Activated naive CD4-positive, alpha-beta T cell treated with anti-CD3 and anti-CD28 coated beads for 36 hours (primary cell): ENCODE results near the gene PATZ1. TPM values are rescaled to one million over a fixed set of nuclear protein-coding genes. Genes with fewer than 3 reads are reported as not detected.

Experiments
- CTCF ChIA-PET: fragments of 350-600 bp; sonication (Branson Sonifier 250); formaldehyde crosslinking; loops from one replicate; lab custom pipeline; 2021; ENCODE audit warnings: antibody characterized with exemption; lab: Charles Lee
- DNase-seq: peaks from one replicate; pipeline ENCODE4 v3.0.0-alpha.2; 2020
- H3K27ac Mint-ChIP-seq: one replicate; pipeline ENCODE4 v1.8.0; 2021; ENCODE audit warnings: mild to moderate bottlenecking, mixed read lengths
- H3K27me3 Mint-ChIP-seq: one replicate; pipeline ENCODE4 v1.8.0; 2021; ENCODE audit warnings: low read depth, mixed read lengths
- H3K36me3 Mint-ChIP-seq: one replicate; pipeline ENCODE4 v1.8.0; 2021; ENCODE audit warnings: low read depth, mixed read lengths
- H3K4me1 Mint-ChIP-seq: one replicate; pipeline ENCODE4 v1.8.0; 2021; ENCODE audit warnings: low read depth, mixed read lengths
- H3K4me3 Mint-ChIP-seq: one replicate; pipeline ENCODE4 v1.8.0; 2021; ENCODE audit warnings: mild to moderate bottlenecking, moderate library complexity, mixed read lengths
- H3K9me3 Mint-ChIP-seq: one replicate; pipeline ENCODE4 v1.8.0; 2021; ENCODE audit warnings: mixed read lengths
- intact Hi-C: fragments of 100-400 bp; cut with micrococcal nuclease; formaldehyde crosslinking; loops from one replicate; pipeline ENCODE4 v1.15.1; 2023
- total RNA-seq, 2 experiments: library from RNA; stranded (reverse); gene quantifications; one replicate each; pipeline ENCODE4 v1.2.3, GENCODE V29; 2021

The PATZ1 gene
- total RNA-seq, 2 experiments from 2014 or later, result 18.5 to 19.4 TPM

- no peaks in the 10 kb centered on the region for H3K9me3 Mint-ChIP-seq
- peak overlapping the region; percentile 8 for H3K4me3 Mint-ChIP-seq
- DNase-seq, result peak; percentile 80
- no peaks in the 10 kb centered on the region for H3K27me3 Mint-ChIP-seq
- H3K4me1 Mint-ChIP-seq, result peaks cover 75% of the 10 kb centered on the region
- intact Hi-C loops, result loop anchor here (5.0 kb wide), 1 partner anchor 114 kb away; no protein-coding TSS in a partner anchor
- peaks cover 18% of the 10 kb centered on the region for H3K36me3 Mint-ChIP-seq
- CTCF ChIA-PET, result interaction anchor here (1.1 to 2.2 kb wide), 5 partner anchors 12 to 75 kb away, joined by 3 to 12 read pairs (median 5); partner anchors contain the start of gene LIMK2
- peak overlapping the region; percentile 100 for H3K27ac Mint-ChIP-seq
Observed at GRCh38 chr22:31286360-31287255, 59.5 kb downstream of the PATZ1 start.

- Mint-ChIP-seq H3K9me3 (no peaks in the 10 kb centered on the region), H3K27ac (peak overlapping the region; percentile 100), H3K27me3 (no peaks in the 10 kb centered on the region), H3K4me3 (no peak overlapping the region), H3K36me3 (peaks cover 28% of the 10 kb centered on the region), H3K4me1 (peaks cover 91% of the 10 kb centered on the region)
- CTCF ChIA-PET, result interaction anchor here (0.8 to 2.6 kb wide), 5 partner anchors 11 to 73 kb away, joined by 3 to 16 read pairs (median 8); partner anchors contain the start of gene LIMK2
- intact Hi-C loops, result loop anchor here (5.0 kb wide), 1 partner anchor 112 kb away; no protein-coding TSS in a partner anchor
- no peak for DNase-seq
Observed at GRCh38 chr22:31284281-31285155, 61.6 kb downstream of the PATZ1 start.

GRCh38 chr22:31282748-31283468 is 63.2 kb downstream of the PATZ1 start:
- Mint-ChIP-seq H3K9me3 (no peaks in the 10 kb centered on the region), H3K36me3 (peaks cover 36% of the 10 kb centered on the region), H3K4me3 (no peak overlapping the region), H3K27ac (peak overlapping the region; percentile 77), H3K27me3 (no peaks in the 10 kb centered on the region), H3K4me1 (peaks cover 93% of the 10 kb centered on the region)
- DNase-seq, result no peak
- CTCF ChIA-PET, result interaction anchor here (0.6 to 2.6 kb wide), 6 partner anchors 9 to 1523 kb away, joined by 3 to 16 read pairs (median 4); partner anchors contain the start of genes LIMK2 and PIK3IP1
- intact Hi-C loops, result no loop called here

- Mint-ChIP-seq H3K36me3 (peaks cover 35% of the 10 kb centered on the region), H3K4me3 (no peak overlapping the region), H3K9me3 (no peaks in the 10 kb centered on the region), H3K27ac (peak overlapping the region; percentile 71), H3K4me1 (peaks cover 93% of the 10 kb centered on the region), H3K27me3 (no peaks in the 10 kb centered on the region)
- CTCF ChIA-PET, result interaction anchor here (0.6 to 2.6 kb wide), 2 partner anchors 9 to 12 kb away, joined by 3 to 16 read pairs; no protein-coding TSS in a partner anchor
- no peak for DNase-seq
- intact Hi-C loops, result no loop called here
Observed at GRCh38 chr22:31281733-31282132, 64.4 kb downstream of the PATZ1 start.

- intact Hi-C loops, result loop anchor here (1.0 to 10.0 kb wide), 4 partner anchors 10 to 335 kb away; partner anchors contain the start of gene LIMK2
- Mint-ChIP-seq H3K4me1 (peaks cover 88% of the 10 kb centered on the region), H3K27ac (peak overlapping the region; percentile 94), H3K4me3 (no peak overlapping the region), H3K27me3 (no peaks in the 10 kb centered on the region), H3K9me3 (no peaks in the 10 kb centered on the region), H3K36me3 (peaks cover 47% of the 10 kb centered on the region)
- CTCF ChIA-PET, result interaction anchor here (1.0 to 1.5 kb wide), 5 partner anchors 10 to 68 kb away, joined by 3 to 7 read pairs (median 4); partner anchors contain the start of gene PIK3IP1
- no peak for DNase-seq
Observed at GRCh38 chr22:31279821-31280505, 66.2 kb downstream of the PATZ1 start.

GRCh38 chr22:31279327-31279669 is 66.8 kb downstream of the PATZ1 start:
- Mint-ChIP-seq H3K4me1 (peaks cover 88% of the 10 kb centered on the region), H3K27me3 (no peaks in the 10 kb centered on the region), H3K27ac (peak overlapping the region; percentile 94), H3K9me3 (no peaks in the 10 kb centered on the region), H3K4me3 (no peak overlapping the region), H3K36me3 (peaks cover 53% of the 10 kb centered on the region)
- CTCF ChIA-PET, result interaction anchor here (0.6 to 1.5 kb wide), 6 partner anchors 11 to 68 kb away, joined by 3 to 7 read pairs (median 4); partner anchors contain the start of gene PIK3IP1
- intact Hi-C loops, result loop anchor here (1.0 to 10.0 kb wide), 4 partner anchors 11 to 334 kb away; partner anchors contain the start of gene LIMK2
- DNase-seq, result no peak

- no peaks in the 10 kb centered on the region for H3K27me3 Mint-ChIP-seq
- peaks cover 86% of the 10 kb centered on the region for H3K4me1 Mint-ChIP-seq
- peak; percentile 69 for DNase-seq
- CTCF ChIA-PET, result interaction anchor here (0.6 to 1.5 kb wide), 7 partner anchors 11 to 67 kb away, joined by 3 to 7 read pairs (median 4); partner anchors contain the start of genes LIMK2 and PIK3IP1
- peaks cover 58% of the 10 kb centered on the region for H3K36me3 Mint-ChIP-seq
- intact Hi-C loops, result loop anchor here (1.0 to 10.0 kb wide), 4 partner anchors 12 to 334 kb away; partner anchors contain the start of gene LIMK2
- peak overlapping the region; percentile 18 for H3K4me3 Mint-ChIP-seq
- no peaks in the 10 kb centered on the region for H3K9me3 Mint-ChIP-seq
- H3K27ac Mint-ChIP-seq, result peak overlapping the region; percentile 94
Observed at GRCh38 chr22:31278626-31279326, 67.4 kb downstream of the PATZ1 start.

- CTCF ChIA-PET, result interaction anchor here (0.6 to 1.5 kb wide), 5 partner anchors 15 to 66 kb away, joined by 3 to 6 read pairs (median 3); partner anchors contain the start of genes LIMK2 and PIK3IP1
- DNase-seq, result no peak
- intact Hi-C loops, result loop anchor here (2.0 to 10.0 kb wide), 3 partner anchors 35 to 333 kb away; partner anchors contain the start of gene LIMK2
Observed at GRCh38 chr22:31278151-31278621, 68.0 kb downstream of the PATZ1 start.

GRCh38 chr22:31277741-31278140 is 68.4 kb downstream of the PATZ1 start:
- CTCF ChIA-PET, result interaction anchor here (0.6 to 1.3 kb wide), 5 partner anchors 16 to 65 kb away, joined by 3 to 9 read pairs (median 3); partner anchors contain the start of gene LIMK2
- Mint-ChIP-seq H3K4me3 (no peak overlapping the region), H3K27me3 (no peaks in the 10 kb centered on the region), H3K9me3 (no peaks in the 10 kb centered on the region), H3K27ac (peak overlapping the region; percentile 94), H3K36me3 (peaks cover 55% of the 10 kb centered on the region), H3K4me1 (peaks cover 79% of the 10 kb centered on the region)
- intact Hi-C loops, result loop anchor here (2.0 to 10.0 kb wide), 3 partner anchors 35 to 333 kb away; partner anchors contain the start of gene LIMK2
- DNase-seq, result no peak

More at GRCh38 chr22:31278151-31278621, 68.0 kb downstream of the PATZ1 start:
- Mint-ChIP-seq H3K4me1 (peaks cover 80% of the 10 kb centered on the region), H3K27ac (peak overlapping the region; percentile 94), H3K9me3 (no peaks in the 10 kb centered on the region), H3K27me3 (no peaks in the 10 kb centered on the region), H3K36me3 (peaks cover 57% of the 10 kb centered on the region), H3K4me3 (no peak overlapping the region)
